OCI-LY3 (cell line): ENCODE data around the gene AGER.

Experiments used
- H2AFZ ChIP-seq: fragments of 200-600, 300-600 bp; shearing (Covaris generic); 2 replicates; pipeline ENCODE4 v1.6.0; 2014; ENCODE audit warnings: antibody characterized with exemption, low read depth, low read length
- H3K27ac ChIP-seq: fragments of 200-600, 300-600 bp; sonication (generic); 2 replicates; pipeline ENCODE4 v1.5.1; 2014; ENCODE audit warnings: mild to moderate bottlenecking, low read length, moderate library complexity, mixed read lengths
- H3K27me3 ChIP-seq: fragments of 200-600, 300-600 bp; sonication (generic); 2 replicates; pipeline ENCODE4 v1.6.1; 2014; ENCODE audit warnings: low read depth, low read length, mixed read lengths
- H3K36me3 ChIP-seq: fragments of 200-600, 300-600 bp; sonication (generic); replicated peaks from 2 replicates; pipeline ENCODE3; 2014; ENCODE audit warnings: low read depth, low read length, mixed read lengths
- H3K4me1 ChIP-seq: fragments of 300-600, 200-600 bp; sonication (generic); 2 replicates; pipeline ENCODE4 v1.6.1; 2014; ENCODE audit warnings: low read length, mixed read lengths
- H3K4me2 ChIP-seq: fragments of 200-600, 300-600 bp; sonication (generic); 2 replicates; pipeline ENCODE4 v1.6.1; 2014; ENCODE audit warnings: low read length, mixed read lengths
- H3K4me3 ChIP-seq: fragments of 300-600, 200-600 bp; sonication (generic); 2 replicates; pipeline ENCODE4 v1.5.1; 2014; ENCODE audit warnings: antibody characterized with exemption, mild to moderate bottlenecking, low read length, moderate library complexity
- H3K79me2 ChIP-seq: fragments of 300-600, 200-600 bp; shearing (Covaris generic); 2 replicates; pipeline ENCODE4 v1.6.1; 2014; ENCODE audit warnings: mild to moderate bottlenecking, low read length, mixed read lengths
- H3K9ac ChIP-seq: fragments of 300-600, 200-600 bp; shearing (Covaris generic); 2 replicates; pipeline ENCODE4 v1.6.0; 2014; ENCODE audit warnings: mild to moderate bottlenecking, low read length, moderate library complexity
- H3K9me3 ChIP-seq: fragments of 200-600, 300-600 bp; shearing (Covaris generic); 2 replicates; pipeline ENCODE4 v1.6.1; 2014; ENCODE audit warnings: low read length, mixed read lengths; ENCODE audit not compliant: insufficient read depth
- H4K20me1 ChIP-seq: fragments of 200-600, 300-600 bp; sonication (generic); 2 replicates; pipeline ENCODE4 v1.6.1; 2016; ENCODE audit warnings: low read length, mixed read lengths; ENCODE audit not compliant: insufficient read depth
- EZH2phosphoT487 ChIP-seq: fragments of 200-600 bp; shearing (Covaris generic); IDR thresholded peaks from 2 replicates; pipeline ENCODE4 v1.6.1; 2018; ENCODE audit warnings: antibody characterized with exemption, mixed run types, low read depth
- TF ChIP-seq, protein P1 (sequence below): fragments of 200-600, 300-600 bp; sonication (generic); IDR thresholded peaks from 2 replicates; pipeline ENCODE4 v1.5.1; 2014; ENCODE audit warnings: antibody characterized with exemption, low read length, low read depth

AGER gene

GRCh38 chr6:32203426-32204267 lies 19.6 kb upstream of the AGER start:
- Histone ChIP-seq H3K27ac (no peak overlapping the region), H3K4me3 (no peak overlapping the region), H3K79me2 (no peaks in the 10 kb centered on the region), H4K20me1 (no peaks in the 10 kb centered on the region), H3K4me2 (no peak overlapping the region), H3K9me3 (no peaks in the 10 kb centered on the region), H3K9ac (no peak overlapping the region), H3K27me3 (no peaks in the 10 kb centered on the region), H3K4me1 (no peaks in the 10 kb centered on the region), H2AFZ (no peak overlapping the region), H3K36me3 (no peaks in the 10 kb centered on the region)
- TF ChIP-seq, protein P1, sequence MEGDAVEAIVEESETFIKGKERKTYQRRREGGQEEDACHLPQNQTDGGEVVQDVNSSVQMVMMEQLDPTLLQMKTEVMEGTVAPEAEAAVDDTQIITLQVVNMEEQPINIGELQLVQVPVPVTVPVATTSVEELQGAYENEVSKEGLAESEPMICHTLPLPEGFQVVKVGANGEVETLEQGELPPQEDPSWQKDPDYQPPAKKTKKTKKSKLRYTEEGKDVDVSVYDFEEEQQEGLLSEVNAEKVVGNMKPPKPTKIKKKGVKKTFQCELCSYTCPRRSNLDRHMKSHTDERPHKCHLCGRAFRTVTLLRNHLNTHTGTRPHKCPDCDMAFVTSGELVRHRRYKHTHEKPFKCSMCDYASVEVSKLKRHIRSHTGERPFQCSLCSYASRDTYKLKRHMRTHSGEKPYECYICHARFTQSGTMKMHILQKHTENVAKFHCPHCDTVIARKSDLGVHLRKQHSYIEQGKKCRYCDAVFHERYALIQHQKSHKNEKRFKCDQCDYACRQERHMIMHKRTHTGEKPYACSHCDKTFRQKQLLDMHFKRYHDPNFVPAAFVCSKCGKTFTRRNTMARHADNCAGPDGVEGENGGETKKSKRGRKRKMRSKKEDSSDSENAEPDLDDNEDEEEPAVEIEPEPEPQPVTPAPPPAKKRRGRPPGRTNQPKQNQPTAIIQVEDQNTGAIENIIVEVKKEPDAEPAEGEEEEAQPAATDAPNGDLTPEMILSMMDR, result no peak
- TF ChIP-seq EZH2phosphoT487, result no peak

- no peaks in the 10 kb centered on the region for H4K20me1 ChIP-seq
- no peak overlapping the region for H3K4me2 ChIP-seq
- TF ChIP-seq EZH2phosphoT487, result no peak
- TF ChIP-seq, protein P1, result no peak
- no peaks in the 10 kb centered on the region for H3K79me2 ChIP-seq
- H3K27ac ChIP-seq, result no peak overlapping the region
- no peaks in the 10 kb centered on the region for H3K27me3 ChIP-seq
- H3K4me1 ChIP-seq, result peaks cover 4% of the 10 kb centered on the region
- no peaks in the 10 kb centered on the region for H3K36me3 ChIP-seq
- H3K4me3 ChIP-seq, result no peak overlapping the region
- H3K9ac ChIP-seq, result no peak overlapping the region
- no peak overlapping the region for H2AFZ ChIP-seq
- no peaks in the 10 kb centered on the region for H3K9me3 ChIP-seq
Measured at GRCh38 chr6:32202186-32202585, 18.1 kb upstream of the AGER start.

- TF ChIP-seq, protein P1, result no peak
- no peak for TF ChIP-seq EZH2phosphoT487
- Histone ChIP-seq H2AFZ (no peak overlapping the region), H3K27me3 (no peaks in the 10 kb centered on the region), H3K4me3 (no peak overlapping the region), H3K4me2 (no peak overlapping the region), H3K4me1 (peaks cover 11% of the 10 kb centered on the region), H4K20me1 (no peaks in the 10 kb centered on the region), H3K36me3 (no peaks in the 10 kb centered on the region), H3K9ac (no peak overlapping the region), H3K9me3 (no peaks in the 10 kb centered on the region), H3K27ac (no peak overlapping the region), H3K79me2 (no peaks in the 10 kb centered on the region)
Measured at GRCh38 chr6:32200711-32201475, 16.8 kb upstream of the AGER start.

GRCh38 chr6:32198866-32199265 lies 14.8 kb upstream of the AGER start:
- Histone ChIP-seq H3K9me3 (no peaks in the 10 kb centered on the region), H3K9ac (no peak overlapping the region), H3K27ac (no peak overlapping the region), H3K4me1 (peaks cover 20% of the 10 kb centered on the region), H3K4me2 (no peak overlapping the region), H3K36me3 (no peaks in the 10 kb centered on the region), H3K79me2 (no peaks in the 10 kb centered on the region), H3K4me3 (no peak overlapping the region), H2AFZ (no peak overlapping the region), H4K20me1 (no peaks in the 10 kb centered on the region), H3K27me3 (no peaks in the 10 kb centered on the region)
- TF ChIP-seq EZH2phosphoT487, result no peak
- TF ChIP-seq, protein P1, result no peak
